Activated gamma-delta T cell treated with anti-CD3 and anti-CD28 coated beads, Interleukin-2, amount 50 U/mL, for 16 hours (primary cell): Measurements from ENCODE around the gene IBA57.
A peak's percentile ranks its signal among the peaks of the same experiment; 100 is the strongest.

Source experiments
- DNase-seq: peaks from one replicate; pipeline ENCODE4 v3.0.0-alpha.2; 2020; ENCODE audit warnings: low read depth

The IBA57 gene

DNA sequence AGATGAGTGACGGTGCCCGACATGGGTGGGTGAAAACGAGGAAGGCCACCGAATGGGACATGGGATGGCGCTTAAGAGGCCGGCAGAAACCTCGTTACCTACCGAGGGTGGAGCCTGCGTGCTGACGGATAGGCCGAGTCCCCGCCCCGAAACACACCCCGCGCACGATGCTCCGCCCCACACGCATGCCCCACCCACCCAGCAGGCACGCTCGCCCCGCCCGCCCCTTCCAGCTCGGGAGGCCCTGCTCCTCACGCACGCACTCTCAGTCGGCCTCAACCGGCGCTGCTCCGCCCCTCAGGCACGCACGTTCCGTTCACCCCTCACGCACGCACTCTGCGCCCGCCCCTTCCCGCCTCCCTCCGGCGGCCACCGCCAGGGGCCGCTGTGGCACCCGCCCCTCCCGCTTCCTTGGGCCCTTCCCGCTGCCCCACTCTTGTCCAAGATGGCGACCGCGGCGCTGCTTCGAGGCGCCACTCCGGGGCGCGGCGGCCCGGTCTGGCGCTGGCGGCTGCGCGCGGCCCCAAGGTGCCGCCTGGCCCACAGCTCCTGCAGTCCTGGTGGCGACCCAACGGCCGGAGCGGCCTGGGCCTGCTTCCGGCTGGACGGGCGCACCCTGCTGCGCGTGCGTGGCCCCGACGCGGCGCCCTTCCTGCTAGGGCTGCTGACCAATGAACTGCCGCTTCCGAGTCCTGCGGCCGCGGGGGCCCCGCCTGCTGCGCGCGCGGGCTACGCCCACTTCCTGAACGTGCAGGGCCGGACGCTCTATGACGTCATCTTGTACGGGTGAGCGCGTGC lies at the start of gene IBA57:
Gene IBA57 (plus strand): TSS at position 433 of the 798 bp plus-strand sequence. CDS start 13 bp downstream, at position 446.
- peak; percentile 99 for DNase-seq

DNA sequence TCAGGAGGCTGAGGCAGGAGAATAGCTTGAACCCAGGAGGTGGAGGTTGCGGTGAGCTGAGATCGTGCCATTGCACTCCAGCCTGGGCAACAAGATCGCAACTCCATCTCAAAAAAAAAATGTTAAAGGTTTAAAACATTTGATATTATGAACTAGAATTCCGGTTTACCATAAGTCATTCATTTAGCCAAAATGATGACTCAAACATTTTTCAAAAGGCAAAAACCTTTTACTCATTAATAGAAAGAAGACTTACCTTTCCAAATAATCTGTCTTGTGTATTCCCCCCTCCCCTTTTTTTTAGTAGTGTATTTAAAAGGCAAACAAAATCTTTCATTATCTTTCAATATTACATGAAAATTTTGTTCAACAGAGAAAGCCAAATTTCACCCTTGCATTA lies 48.3 kb upstream of the IBA57 start:
- DNase-seq, result no peak

DNA sequence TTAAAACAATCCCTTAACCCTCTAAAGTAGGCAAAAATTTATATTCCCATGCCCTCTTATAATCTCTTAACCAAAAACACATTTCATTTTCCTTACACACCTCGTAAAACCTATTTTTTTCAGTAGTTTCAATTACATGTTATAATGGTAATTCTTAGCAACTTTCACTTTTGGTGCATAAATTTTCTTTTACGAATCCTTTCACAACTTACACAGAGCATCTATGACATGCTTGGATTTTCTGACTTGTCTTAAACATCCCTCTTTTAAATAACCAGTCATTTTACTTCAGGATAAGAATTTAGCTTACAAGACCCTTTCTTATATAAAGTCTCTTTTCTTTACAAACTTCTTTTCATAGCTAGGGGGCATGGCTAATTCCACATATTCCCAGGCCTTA lies 47.6 kb upstream of the IBA57 start:
- DNase-seq, result no peak

DNA sequence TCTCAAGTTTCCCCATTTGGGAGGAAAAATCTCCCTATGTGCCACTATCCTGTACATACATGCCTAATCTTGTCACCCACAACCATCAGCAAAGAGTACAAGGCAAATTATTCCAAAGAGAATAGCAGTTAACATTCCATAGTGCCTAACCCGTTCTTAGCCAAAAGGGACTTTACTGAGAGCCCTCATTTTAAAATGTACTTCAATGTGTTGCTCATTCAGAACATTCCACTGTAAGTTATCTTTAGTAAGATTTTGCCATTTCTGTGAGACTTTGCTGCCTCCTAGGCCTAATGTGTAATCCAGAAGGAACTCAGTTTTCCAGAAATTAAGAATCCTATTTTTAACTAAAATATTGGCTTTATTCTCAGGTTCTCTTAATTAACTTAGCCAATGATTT lies 45.3 kb upstream of the IBA57 start:
- DNase-seq, result no peak

DNA sequence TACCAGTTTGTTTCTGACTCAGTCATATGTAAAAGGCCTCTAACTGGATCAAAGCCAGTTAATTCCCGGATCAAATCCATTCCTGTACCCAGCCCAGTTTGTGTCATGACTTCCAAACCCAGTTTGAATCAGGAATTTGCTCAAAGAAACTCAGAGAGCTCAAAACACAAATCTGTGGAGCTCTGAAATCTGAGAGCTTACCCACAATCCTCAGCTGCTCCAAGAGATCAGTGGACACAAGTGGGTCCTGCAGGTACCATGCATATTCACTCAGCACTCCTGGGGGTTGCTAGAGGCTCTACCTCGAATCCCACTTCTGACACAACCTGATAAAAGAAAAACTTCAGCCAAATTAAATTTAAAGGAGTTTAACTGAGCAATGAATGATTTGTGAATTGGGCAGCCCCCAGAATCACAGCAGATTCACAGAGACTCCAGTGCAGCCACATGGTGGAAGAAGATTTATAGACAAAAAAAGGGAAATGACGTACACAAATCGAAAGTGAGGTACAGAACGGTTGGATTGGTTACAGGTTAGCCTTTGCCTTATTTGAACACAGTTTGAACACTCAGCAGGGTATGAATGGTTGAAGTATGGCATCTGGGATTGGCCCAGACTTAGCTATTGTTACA lies 44.6 kb upstream of the IBA57 start:
- no peak for DNase-seq

DNA sequence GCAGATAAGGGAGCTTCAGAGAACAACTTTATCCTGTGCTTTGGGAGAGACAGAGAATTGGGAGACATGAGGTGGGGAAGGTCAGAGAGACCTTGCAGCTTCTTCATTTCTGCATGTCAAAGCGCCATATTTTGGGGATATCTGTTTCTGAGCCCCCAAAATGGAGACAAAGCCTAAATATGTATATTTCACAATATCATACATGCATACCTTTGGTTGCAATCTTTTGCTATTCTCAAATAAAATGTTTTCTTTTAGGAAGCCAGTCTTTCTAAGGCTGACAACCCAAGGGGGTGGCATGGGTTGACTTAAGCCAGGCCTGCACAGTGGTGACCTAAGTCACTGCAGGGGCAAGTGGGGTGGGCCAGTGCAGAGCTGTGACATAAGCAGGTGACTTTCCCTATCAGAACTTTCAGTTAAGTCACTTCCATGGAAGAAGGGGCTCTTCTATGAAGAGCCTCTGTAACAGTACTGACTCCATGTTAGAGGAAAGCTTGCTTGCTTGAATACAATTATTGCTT lies 42.6 kb upstream of the IBA57 start:
- DNase-seq, result no peak

DNA sequence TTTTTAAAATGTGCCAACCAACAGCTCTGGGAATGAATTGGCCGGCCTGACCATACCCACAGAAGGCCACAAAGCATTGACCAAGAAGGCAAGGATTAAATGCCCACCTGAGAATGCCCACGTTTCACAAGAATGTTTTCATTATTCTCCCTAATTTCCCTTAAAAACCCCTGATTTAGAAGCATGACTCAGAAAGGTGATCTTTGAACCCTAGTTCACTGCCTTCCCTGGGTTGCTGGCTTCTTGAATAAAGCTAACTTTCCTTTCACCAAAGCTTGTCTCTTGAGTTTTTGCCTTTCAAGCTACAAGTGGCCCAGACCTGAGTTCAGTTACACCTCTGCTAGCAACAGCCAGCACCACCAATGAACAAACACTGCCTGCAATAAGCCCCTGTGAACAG lies 42.1 kb upstream of the IBA57 start:
- no peak for DNase-seq

DNA sequence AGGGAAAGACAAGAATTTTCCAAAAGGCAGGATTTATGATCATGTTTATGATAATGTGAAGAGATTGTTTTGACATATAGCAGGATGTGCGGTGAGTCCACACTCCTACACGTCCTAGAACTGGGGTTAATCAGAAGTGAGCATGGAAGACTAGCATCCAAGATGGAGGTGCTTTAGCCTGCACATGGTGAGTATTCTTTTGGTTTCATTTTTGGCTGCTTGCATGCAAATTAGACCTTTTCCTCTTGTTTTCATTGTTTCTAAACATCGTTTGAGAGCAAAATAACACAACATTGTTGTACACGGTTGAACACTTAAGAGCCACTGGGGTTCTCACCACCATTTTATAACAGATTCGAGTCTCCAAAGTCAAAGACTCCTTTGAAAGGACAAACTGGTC lies 40.4 kb upstream of the IBA57 start:
- DNase-seq, result no peak

DNA sequence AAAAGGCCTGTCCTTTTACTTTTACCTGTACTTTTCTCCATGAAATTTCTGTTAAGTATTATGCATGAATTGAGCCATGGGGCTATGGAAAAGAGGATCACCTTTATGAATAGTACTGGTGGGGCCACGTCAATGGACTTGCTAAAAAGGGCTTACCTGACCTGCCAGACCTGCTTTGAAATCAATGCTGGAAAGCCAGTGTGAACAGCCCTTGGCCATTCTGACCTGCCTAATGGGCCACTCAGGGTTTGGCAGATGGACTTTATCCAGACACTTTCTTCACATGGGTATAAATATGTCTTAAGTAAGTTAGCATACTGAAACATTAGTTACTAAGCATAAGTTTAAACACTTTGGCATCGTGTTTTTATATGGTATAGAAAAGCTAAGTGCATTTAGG lies 33.8 kb upstream of the IBA57 start:
- no peak for DNase-seq

DNA sequence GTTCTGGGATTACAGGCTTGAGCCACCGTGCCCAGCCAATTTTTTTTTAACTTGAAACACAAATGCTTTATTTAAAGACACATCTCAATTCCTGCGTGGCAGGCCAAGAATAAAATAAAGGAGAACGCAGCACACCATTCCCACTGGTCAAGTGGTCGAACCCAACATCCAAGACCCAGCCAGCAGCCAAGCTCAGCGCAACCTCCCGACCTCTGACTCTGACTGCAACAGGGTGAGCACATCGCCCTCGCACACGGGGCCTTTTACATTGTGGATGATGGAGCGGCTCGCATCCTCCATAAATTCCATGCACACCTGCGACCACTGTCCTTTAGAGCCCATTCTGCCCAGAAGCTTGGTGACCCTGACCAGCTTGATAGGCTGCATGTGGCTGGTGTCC lies 31.0 kb upstream of the IBA57 start:
- no peak for DNase-seq

DNA sequence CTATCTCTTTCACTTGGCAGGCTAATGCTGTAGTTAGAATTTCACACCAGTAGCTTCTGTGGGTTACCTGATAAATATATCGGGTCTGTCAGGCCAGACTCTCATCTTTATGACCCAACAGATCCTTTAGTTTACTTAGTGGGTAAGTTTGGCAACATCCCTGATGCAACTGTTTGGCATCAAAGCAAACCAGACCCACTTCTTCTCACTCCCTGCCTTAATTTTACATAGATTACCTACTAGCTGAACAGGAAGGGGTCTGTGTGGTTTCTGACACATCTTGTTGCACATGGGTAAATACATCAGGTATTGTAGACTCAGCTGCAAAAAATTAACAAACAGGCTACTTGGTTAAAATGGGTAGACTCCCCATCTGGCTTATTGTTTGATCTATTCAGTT lies 28.7 kb upstream of the IBA57 start:
- no peak for DNase-seq

DNA sequence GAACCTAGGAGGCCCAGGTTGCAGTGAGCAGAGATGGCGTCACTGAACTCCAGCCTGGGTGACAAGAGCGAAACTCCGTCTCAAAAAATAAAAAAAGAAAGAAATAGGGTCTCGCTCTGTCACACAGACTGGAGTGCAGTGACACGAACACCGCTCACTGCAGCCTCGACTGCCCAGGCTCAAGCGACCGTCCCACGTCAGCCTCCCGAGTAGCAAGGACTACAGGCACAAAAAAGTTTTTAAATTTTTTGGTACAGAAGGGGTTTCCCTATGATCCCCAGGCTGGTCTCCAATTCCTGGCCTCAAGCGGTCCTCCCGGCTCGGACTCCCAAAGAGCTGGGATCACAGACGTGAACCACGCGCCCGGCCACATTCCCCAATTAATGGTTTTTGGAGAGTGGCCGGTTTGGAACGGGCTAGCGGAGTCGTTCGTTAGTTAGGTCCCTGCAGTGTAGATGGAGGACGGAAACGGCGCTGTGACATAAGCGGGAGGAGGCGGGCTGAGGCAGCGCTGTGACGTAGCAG lies 26.1 kb upstream of the IBA57 start:
- no peak for DNase-seq

DNA sequence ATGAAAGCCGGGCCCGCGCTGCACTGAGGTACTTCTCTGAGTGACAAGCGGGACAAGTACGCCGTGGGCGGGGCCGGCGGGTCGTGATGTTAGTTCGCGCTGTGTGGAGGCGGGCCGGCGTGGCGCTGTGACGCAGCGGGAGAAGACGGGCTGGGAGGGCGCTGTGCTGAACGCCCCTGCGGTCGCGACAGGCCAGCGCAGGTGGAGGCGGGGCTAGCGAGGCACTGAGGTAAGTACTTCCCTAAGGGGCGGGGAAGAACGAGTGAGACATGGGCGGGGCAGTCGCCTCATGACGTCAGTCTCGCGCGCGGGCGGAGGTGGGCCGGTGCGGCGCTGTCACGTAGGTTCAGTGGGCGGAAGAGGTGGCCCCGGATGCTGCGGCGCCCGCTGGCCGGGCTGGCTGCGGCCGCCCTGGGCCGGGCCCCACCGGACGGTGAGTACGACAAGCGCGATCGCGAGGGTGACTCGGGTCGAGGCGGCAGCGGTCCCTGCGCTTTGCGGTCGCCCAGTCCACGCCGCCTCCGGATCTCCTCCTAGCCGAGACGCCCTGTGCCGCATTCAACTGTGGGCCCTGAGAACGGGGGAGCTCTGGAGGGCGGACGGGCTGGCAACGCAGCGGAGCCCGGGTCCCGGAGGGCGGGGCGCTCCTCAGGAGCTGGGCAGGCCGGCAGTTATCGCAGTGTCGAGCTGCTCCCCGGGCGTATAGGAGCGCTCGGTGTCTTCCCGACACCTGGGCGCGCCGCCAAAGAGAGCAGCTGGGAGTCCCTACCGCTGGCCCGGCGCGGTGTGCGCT lies 25.5 kb upstream of the IBA57 start, which contains the start of gene GUK1:
Gene GUK1 (plus strand): TSS at position 349 of the 793 bp plus-strand sequence. CDS start 24 bp downstream, at position 373.
- peak; percentile 100 for DNase-seq

DNA sequence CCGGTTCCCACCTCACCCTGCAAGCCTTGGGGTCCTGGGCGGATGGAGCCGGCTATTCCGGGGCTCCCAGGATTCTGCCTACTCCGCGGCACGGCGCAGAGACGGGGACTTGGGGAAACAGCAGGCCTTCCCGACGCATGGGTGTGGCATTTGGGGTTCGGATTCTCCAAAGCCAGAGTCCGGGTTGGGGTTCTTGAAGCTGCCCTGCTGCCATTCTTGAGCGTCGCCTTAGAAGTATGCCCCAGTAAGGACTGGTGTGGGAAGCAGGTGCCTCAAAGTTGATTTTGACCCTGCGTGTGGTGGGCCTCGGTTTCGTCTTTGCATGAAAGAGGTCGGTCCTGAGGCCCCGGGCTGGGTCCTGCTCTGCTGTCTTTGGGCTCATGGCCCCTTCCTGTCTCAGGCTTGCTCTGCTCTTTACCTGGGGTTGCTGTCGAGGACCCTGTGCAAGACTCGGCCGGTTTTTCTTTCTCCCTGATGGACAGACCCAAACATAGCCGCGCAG lies 24.8 kb upstream of the IBA57 start:
- DNase-seq, result no peak

DNA sequence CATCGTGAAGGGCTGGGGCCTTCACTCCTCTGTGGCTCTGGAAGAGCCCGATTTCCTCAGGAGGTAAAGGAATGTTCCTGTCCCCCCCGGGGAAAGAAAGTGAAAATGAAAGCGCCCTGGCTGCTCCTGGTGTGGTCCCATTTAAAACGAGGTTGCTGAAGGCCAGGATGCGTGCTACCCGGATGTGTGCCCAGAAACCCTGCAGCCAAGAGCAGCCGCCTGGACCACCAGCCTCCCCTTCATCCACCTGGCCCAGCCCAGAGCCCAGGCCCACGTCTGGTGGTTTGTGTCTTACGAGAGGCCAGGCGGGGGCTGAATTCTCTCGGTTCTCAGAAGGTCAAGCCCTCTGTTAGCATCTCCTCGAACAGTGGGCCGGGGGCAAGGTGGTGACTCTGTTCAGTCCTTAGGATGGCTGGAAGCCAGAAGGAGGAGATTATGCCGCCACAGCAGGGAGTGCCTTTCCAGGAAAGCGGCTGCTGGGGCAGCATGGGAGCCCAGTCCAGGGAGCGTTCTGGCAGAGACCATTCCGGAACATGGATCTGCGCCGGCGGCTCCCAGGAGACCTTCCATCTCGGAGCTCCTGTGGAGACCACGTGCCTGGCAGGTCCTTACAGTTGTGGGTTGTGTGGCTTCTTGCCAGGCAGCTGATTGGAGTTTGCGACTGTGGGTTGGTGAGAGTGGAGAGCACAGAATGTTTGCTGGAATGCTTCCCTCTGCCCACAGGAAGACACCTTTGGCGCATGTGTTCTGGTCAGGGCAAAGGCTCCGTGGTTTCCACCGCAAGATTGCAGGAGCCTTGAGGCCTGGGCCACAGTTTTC lies 24.2 kb upstream of the IBA57 start:
- no peak for DNase-seq

DNA sequence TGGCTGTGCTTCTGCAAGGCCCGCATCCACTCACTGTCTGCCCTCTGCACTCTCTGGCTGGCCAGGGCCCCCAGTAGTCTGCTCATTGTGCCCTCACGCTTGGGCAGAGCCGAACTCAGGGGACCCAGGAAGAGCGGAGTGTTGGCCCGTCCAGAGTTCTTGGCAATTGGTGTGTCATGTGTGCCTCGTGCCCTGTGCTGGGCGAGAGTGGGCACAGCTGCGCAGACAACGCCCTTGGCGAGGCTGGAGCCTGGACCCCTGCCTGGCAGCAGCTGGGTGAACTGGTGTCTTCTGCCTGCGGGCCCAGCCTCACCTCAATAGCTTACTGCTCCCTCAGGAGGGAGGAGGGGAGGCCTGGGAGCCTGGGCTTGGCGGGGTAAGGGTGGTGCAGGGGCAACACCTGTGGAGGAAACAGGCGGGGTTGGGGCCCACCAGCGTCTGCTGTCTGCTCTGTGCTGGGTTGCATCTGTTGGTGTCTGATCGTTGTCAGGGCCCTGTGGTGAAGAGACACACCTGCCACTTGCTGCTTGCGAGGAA lies 23.4 kb upstream of the IBA57 start:
- no peak for DNase-seq

DNA sequence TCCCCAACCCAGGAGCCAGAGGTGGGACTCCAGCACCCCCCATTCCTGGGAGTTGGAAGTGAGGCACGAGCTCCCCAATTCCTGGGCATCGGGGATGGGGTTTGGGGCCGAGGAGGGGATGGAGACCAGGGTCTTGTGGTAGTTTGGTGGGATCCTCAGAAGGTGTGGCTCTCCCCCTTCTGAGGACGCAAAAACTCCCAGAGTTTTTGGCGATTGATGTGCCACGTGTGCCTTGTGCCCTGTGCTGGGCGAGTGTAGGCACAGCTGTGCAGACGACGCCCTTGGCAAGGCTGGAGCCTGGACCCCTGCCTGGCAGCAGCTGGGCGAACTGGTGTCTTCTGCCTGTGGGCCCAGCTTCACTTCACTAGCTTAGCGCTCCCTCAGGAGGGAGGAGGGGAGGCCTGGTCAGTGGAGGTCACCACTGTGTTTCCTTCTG lies 22.9 kb upstream of the IBA57 start:
- DNase-seq, result no peak

DNA sequence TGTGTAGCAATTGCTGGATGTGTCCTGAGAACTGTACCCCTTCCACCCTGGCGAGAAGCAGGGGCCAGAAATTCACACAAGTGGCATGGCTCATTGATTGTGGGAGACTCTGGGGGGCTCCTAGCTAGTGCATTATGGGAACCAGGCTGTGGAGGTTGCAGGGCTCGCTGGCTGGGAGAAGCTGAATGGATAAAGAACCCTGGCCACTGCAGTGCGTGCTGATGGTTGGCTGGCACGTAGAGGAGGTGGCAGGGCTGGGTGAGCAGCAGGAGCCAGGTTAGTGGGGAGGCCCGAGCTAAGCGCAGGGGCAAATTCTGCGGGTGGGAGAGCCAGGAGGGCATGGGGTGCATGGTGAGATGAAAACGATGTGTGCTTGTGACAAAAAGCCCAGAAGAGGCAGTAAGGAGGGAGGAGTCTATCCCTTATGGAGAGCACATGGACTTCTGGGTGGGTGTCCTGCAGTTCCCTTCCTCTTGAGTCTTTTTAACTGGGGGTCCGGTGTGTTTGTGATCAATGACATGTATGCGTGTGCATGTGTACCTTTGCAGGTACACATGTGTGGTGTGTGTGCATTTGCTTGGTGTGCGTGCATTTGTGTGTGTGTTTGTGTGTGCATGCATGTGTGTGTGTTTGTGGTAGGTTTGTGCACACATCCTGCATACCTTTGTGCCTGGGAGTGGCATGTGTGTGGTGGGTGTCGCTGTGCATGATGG lies 22.0 kb upstream of the IBA57 start:
- no peak for DNase-seq

DNA sequence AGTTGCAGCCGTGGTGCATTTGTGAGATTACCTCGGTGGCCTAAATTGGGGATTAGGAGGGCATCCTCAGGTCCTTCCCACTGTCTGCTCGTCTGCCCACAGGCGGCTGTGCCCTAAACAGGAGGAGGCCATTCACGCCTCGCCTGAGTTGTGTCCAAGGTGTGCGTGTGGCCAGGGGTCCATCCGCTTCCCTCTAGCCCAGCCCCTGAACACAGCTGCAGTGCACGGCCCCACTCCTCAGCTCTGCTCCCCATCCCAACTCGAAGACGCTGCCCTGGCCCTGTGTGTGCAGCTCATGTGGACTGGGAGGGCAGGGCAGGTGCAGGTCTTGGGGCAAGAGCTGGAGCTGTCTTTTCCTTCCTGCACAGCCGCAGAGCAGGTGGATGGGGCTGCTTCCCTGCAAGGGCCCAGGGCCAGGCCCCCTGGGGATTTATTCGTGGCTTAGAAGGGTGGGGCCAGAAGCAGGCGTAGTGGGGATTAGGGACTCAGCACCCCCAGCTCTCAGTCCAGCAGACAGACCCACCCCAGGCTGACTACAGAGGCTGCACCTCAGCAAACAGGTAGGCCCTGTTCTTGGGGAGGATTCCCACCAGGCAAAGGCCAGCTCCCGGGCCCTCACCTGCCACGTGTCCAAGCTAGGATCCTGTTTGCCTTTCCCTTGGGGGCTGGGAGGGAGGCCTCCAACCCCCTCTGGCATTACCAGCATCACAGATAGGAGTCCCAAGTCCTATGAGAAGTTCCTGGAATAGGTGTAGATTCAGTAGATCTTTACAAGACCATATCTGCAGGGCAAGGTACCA lies 21.2 kb upstream of the IBA57 start:
- DNase-seq, result no peak

DNA sequence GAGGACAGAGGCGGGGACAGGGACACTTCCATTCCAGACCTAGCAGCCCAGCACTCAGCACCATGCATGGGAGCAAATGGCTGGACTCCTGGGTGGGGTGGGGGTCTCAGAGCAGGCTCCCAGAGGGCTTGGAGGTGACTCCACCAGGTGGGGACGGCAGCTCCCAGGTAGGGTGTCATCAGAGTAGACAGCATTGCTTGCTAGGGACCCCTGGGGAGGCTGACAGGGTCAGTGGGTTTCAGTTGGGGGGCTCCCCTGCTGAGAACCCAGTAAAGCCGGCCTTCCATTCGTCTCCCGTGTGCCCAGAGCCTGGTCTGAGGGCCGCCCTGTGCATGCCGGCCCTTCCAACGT lies 20.6 kb upstream of the IBA57 start:
- DNase-seq, result no peak
